ENCODE results near the gene SEMA6C.
A peak's percentile ranks its signal among the peaks of the same experiment; 100 is the strongest.

Gene SEMA6C

DNA sequence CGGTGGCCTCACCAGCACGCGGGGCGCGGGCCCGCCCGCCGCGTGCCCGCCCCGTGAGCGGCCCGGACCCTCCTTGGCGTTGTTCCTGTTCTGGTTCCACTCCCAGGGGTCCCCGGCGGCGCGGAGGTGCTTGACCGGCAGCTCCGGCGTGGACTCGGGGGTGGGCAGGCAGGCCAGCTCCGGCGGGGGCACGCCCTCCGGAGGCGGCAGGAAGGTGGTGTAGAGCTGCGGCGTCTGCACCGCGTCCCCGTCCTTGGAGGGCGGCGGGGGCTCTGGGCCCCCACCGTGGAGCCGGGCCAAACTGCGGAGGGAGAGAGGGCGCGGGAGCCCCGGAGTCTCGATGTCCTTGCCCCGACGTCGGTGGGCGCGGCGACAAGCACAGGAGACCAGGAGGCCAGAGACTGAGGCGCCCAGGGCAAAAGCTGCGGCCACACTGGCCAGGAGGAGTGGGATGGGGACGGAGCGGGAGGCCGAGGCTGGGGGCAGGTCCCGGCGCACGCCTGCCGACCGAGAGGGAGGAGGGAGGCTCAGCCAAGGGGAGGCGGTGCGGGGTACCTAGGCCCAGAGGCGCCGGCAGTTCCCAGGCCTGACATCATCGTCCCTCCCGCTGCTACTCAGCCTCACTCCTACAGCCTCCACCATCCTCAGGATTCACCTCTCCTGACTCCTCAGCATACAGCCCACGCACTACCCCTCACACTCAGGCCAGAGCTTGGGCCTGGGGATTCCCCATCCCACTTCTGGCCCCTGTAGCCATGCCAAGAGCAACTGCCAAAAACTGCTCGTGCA, 13.2 kb downstream of the SEMA6C start:
- Histone ChIP-seq H3K36me3 (replicated peaks in 1 of 2; ENCODE audit: control insufficient read depth in 2 of 2, insufficient read depth in 2 of 2, low read length in 2 of 2) (peaks cover 35 to 60% of the 10 kb centered on the region in 2 donors), H3K14ac (ENCODE audit: low read length) (peak overlapping the region; percentile 42), H3K79me1 (ENCODE audit: low read depth, low read length) (peaks cover 1% of the 10 kb centered on the region), H3K9me3 (replicated peaks in 1 of 2; ENCODE audit: control insufficient read depth in 2 of 2, insufficient read depth in 1 of 2, low read depth in 1 of 2, low read length in 2 of 2) (no peaks in the 10 kb centered on the region), H3K4me3 (ENCODE audit: low read length in 2 of 2) (peak overlapping the region in 1 of 2 donors; percentile 59), H2BK12ac (ENCODE audit: low read length) (peak overlapping the region; percentile 46), H3K9ac (ENCODE audit: low read depth, low read length, poor library complexity) (peak overlapping the region; percentile 54), H3K27ac (replicated peaks; ENCODE audit: low read length) (no peak overlapping the region), H4K8ac (ENCODE audit: low read depth, low read length) (peak overlapping the region; percentile 26), H2BK15ac (ENCODE audit: low read length) (peak overlapping the region; percentile 8), H3K4me1 (ENCODE audit: control insufficient read depth in 2 of 2, insufficient read depth in 1 of 2, low read depth in 1 of 2, low read length in 2 of 2) (peaks cover 0 to 8% of the 10 kb centered on the region in 2 donors), H3K23ac (ENCODE audit: low read depth, low read length, poor library complexity) (peak overlapping the region; percentile 53), H2BK120ac (ENCODE audit: low read depth, low read length) (no peak overlapping the region), H2BK5ac (ENCODE audit: low read length) (no peak overlapping the region), H3K4me2 (ENCODE audit: insufficient read depth, low read length, poor library complexity, severe bottlenecking) (peak overlapping the region; percentile 86), H2AK5ac (ENCODE audit: low read depth, low read length) (peak overlapping the region; percentile 82), H2AFZ (ENCODE audit: low read length) (no peak overlapping the region), H3K18ac (ENCODE audit: low read length) (peak overlapping the region; percentile 89), H4K91ac (ENCODE audit: low read depth, low read length, poor library complexity) (no peak overlapping the region), H3K4ac (ENCODE audit: low read length) (no peak overlapping the region), H3K27me3 (ENCODE audit: control insufficient read depth in 3 of 3, insufficient read depth in 3 of 3, low read depth in 1 of 3, low read length in 3 of 3) (peaks cover 0 to 27% (median 5%) of the 10 kb centered on the region in 3 experiments)
- no CpG with 5 or more reads among the region's 65 CpGs for whole genome bisulfite sequencing, 2 donors (ENCODE audit: extremely low coverage in 2 of 2, insufficient read length in 2 of 2, insufficient replicate concordance in 1 of 2)
- no peak for DNase-seq (ENCODE audit: low spot score)

DNA sequence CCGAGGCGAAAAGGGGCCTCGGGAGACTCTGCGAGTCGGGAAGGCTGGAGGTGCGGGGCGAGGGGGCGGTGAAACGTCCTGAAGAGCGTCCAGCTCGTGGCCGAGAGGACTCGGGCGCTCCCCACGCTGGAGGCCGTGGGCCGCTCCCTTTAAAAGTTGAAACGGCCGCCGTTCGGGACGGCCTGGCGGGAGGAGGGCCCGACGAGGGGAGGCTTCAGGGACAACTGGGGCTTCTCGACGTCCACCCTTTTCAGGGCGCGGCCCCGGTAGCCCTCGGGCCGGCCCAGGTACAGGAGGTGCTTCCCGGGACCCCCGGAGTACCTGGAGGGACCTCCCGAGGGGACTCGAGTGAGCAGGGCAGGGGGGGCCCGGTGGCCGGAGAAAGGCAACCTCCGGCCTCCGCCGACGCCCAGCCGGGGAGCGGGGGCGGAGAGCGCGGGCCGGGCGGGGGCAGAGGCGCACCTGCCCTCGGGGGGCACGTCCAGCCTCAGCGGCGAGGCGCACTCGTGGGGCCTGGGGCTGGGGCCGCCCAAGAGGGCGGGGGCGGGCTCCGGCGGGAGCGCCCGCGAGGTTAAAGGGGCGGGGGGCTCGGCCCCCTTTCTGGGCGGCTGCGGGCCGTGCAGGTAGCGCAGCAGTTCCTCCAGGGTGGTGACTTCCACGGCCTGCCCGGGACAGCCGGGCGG, 14.0 kb downstream of the SEMA6C start:
- Histone ChIP-seq H3K4ac (ENCODE audit: low read length) (peak overlapping the region; percentile 17), H3K18ac (ENCODE audit: low read length) (peak overlapping the region; percentile 92), H3K4me2 (ENCODE audit: insufficient read depth, low read length, poor library complexity, severe bottlenecking) (peak overlapping the region; percentile 86), H4K8ac (ENCODE audit: low read depth, low read length) (no peak overlapping the region), H2AK5ac (ENCODE audit: low read depth, low read length) (peak overlapping the region; percentile 82), H3K9ac (ENCODE audit: low read depth, low read length, poor library complexity) (no peak overlapping the region), H2BK12ac (ENCODE audit: low read length) (no peak overlapping the region), H3K27ac (replicated peaks; ENCODE audit: low read length) (no peak overlapping the region), H2BK120ac (ENCODE audit: low read depth, low read length) (no peak overlapping the region), H3K4me1 (ENCODE audit: control insufficient read depth in 2 of 2, insufficient read depth in 1 of 2, low read depth in 1 of 2, low read length in 2 of 2) (peaks cover 0 to 8% of the 10 kb centered on the region in 2 donors), H2BK15ac (ENCODE audit: low read length) (peak overlapping the region; percentile 8), H2AFZ (ENCODE audit: low read length) (no peak overlapping the region), H3K9me3 (replicated peaks in 1 of 2; ENCODE audit: control insufficient read depth in 2 of 2, insufficient read depth in 1 of 2, low read depth in 1 of 2, low read length in 2 of 2) (no peaks in the 10 kb centered on the region), H3K23ac (ENCODE audit: low read depth, low read length, poor library complexity) (no peak overlapping the region), H3K14ac (ENCODE audit: low read length) (peak overlapping the region; percentile 42), H3K79me1 (ENCODE audit: low read depth, low read length) (no peaks in the 10 kb centered on the region), H3K4me3 (ENCODE audit: low read length in 2 of 2) (no peak overlapping the region), H4K91ac (ENCODE audit: low read depth, low read length, poor library complexity) (no peak overlapping the region), H2BK5ac (ENCODE audit: low read length) (no peak overlapping the region), H3K27me3 (ENCODE audit: control insufficient read depth in 3 of 3, insufficient read depth in 3 of 3, low read depth in 1 of 3, low read length in 3 of 3) (peaks cover 0 to 27% (median 5%) of the 10 kb centered on the region in 3 experiments), H3K36me3 (replicated peaks in 1 of 2; ENCODE audit: control insufficient read depth in 2 of 2, insufficient read depth in 2 of 2, low read length in 2 of 2) (peaks cover 29 to 52% of the 10 kb centered on the region in 2 donors)
- no peak for DNase-seq (ENCODE audit: low spot score)
- WGBS, 2 donors (ENCODE audit: extremely low coverage in 2 of 2, insufficient read length in 2 of 2, insufficient replicate concordance in 1 of 2) = no CpG with 5 or more reads among the region's 74 CpGs

DNA sequence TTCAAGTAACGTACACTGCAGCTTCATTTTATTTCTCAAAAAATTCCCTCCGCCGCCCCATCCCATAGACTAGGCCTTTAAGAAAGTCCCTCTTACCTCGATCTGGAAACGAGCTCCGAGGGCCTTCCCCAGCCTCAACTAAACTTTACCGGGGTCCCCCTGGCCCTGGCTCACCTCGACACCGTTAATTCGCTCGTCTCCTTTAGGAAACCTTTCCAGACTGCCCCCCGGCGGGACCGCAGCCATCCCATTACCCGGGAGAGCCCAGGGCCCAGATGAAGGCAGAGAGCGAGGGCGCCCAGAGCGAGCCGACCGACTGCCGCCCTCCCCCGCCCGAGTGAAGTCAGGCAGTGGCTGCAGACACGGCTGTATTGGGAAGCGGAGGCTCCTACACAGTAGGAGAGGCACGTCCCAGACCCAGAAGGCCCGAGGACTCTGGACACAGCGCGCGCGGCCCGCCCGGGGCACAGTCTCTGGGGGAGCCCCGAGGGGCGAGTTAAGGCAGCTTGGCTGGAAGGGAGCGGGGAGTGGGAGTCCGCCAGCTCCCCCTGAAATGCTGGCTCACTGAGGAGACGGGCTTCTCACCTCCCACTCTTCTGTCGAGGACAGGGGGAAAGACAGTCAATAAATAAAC, 14.6 kb downstream of the SEMA6C start:
- no CpG with 5 or more reads among the region's 39 CpGs for WGBS, 2 donors (ENCODE audit: extremely low coverage in 2 of 2, insufficient read length in 2 of 2, insufficient replicate concordance in 1 of 2)
- H3K18ac ChIP-seq (ENCODE audit: low read length) = peak overlapping the region; percentile 92
- peaks cover 26 to 49% of the 10 kb centered on the region in 2 donors for H3K36me3 ChIP-seq (replicated peaks in 1 of 2; ENCODE audit: control insufficient read depth in 2 of 2, insufficient read depth in 2 of 2, low read length in 2 of 2)
- H3K4me1 ChIP-seq (ENCODE audit: control insufficient read depth in 2 of 2, insufficient read depth in 1 of 2, low read depth in 1 of 2, low read length in 2 of 2) = peaks cover 0 to 8% of the 10 kb centered on the region in 2 donors
- peak overlapping the region; percentile 83 for H3K9ac ChIP-seq (ENCODE audit: low read depth, low read length, poor library complexity)
- DNase-seq (ENCODE audit: low spot score) = no peak
- H3K14ac ChIP-seq (ENCODE audit: low read length) = no peak overlapping the region
- H3K4ac ChIP-seq (ENCODE audit: low read length) = peak overlapping the region; percentile 17
- no peak overlapping the region for H2BK15ac ChIP-seq (ENCODE audit: low read length)
- H3K23ac ChIP-seq (ENCODE audit: low read depth, low read length, poor library complexity) = no peak overlapping the region
- no peaks in the 10 kb centered on the region for H3K79me1 ChIP-seq (ENCODE audit: low read depth, low read length)
- H3K27me3 ChIP-seq (ENCODE audit: control insufficient read depth in 3 of 3, insufficient read depth in 3 of 3, low read depth in 1 of 3, low read length in 3 of 3) = peaks cover 0 to 27% (median 5%) of the 10 kb centered on the region in 3 experiments
- no peaks in the 10 kb centered on the region for H3K9me3 ChIP-seq (replicated peaks in 1 of 2; ENCODE audit: control insufficient read depth in 2 of 2, insufficient read depth in 1 of 2, low read depth in 1 of 2, low read length in 2 of 2)
- no peak overlapping the region for H2BK12ac ChIP-seq (ENCODE audit: low read length)
- no peak overlapping the region for H2BK5ac ChIP-seq (ENCODE audit: low read length)
- no peak overlapping the region for H4K8ac ChIP-seq (ENCODE audit: low read depth, low read length)
- no peak overlapping the region for H3K27ac ChIP-seq (replicated peaks; ENCODE audit: low read length)
- H2AK5ac ChIP-seq (ENCODE audit: low read depth, low read length) = peak overlapping the region; percentile 82
- H4K91ac ChIP-seq (ENCODE audit: low read depth, low read length, poor library complexity) = no peak overlapping the region
- H2AFZ ChIP-seq (ENCODE audit: low read length) = no peak overlapping the region
- peak overlapping the region in 1 of 2 donors; percentile 62 for H3K4me3 ChIP-seq (ENCODE audit: low read length in 2 of 2)
- H2BK120ac ChIP-seq (ENCODE audit: low read depth, low read length) = no peak overlapping the region
- H3K4me2 ChIP-seq (ENCODE audit: insufficient read depth, low read length, poor library complexity, severe bottlenecking) = peak overlapping the region; percentile 86

All from neuronal stem cell (in vitro differentiated cells).